ENCODE results near the gene PRKG2. TPM values are rescaled to one million over a fixed set of nuclear protein-coding genes. Genes with fewer than 3 reads are reported as not detected.

PRKG2 gene
- total and polyA plus RNA-seq, 2 donors (not counting 3 experiments of a cell fraction or from before 2014, with no cell fraction given): not detected

DNA sequence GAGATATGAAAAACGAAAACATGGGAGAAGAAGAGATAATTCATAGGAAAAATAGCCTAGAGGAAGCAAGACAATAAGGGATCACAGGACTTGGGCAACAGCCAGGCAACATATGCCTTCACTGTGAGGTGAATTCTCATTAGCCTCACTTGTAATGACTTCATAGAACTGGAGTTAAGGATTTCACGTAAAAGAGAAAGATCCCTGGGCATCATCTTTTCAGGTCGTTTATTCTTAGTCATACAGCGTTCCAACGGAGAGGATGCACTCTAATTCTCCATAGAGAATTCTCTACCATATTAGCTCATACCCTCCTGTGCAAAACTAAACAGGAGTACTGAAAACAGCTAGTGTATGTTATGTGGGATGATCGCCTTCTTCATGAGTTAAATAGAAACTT is 1.4 kb downstream of the PRKG2 start:
- no peak for TF ChIP-seq EZH2 (IDR thresholded peaks at IDR 0.05; ENCODE audit: borderline replicate concordance, low read depth, low read length, severe bottlenecking)
- no peak for TF ChIP-seq MYC (IDR thresholded peaks at IDR 0.05; ENCODE audit: low read depth, low read length)
- TF ChIP-seq GATA2 (IDR thresholded peaks at IDR 0.05; ENCODE audit: insufficient read depth, insufficient read length, low read depth, low read length): no peak
- no peak for TF ChIP-seq POLR2AphosphoS5 (IDR thresholded peaks at IDR 0.05; ENCODE audit: insufficient read depth, low read depth, low read length)
- no peak for TF ChIP-seq CTCF (IDR thresholded peaks at IDR 0.05; ENCODE audit: extremely low read depth in 1 of 2, insufficient read depth in 1 of 2, low read depth in 1 of 2, low read length in 2 of 2)
- TF ChIP-seq JUN (IDR thresholded peaks at IDR 0.05; ENCODE audit: borderline replicate concordance, insufficient read depth, insufficient read length, low read depth): no peak
- no peak for TF ChIP-seq FOS (IDR thresholded peaks at IDR 0.05; ENCODE audit: borderline replicate concordance, insufficient read depth, low read length)
- no TSS peak for BruUV-seq (replicated peaks)
- Histone ChIP-seq H3K36me3 (ENCODE audit: control insufficient read depth in 2 of 2, extremely low read depth in 1 of 2, insufficient read depth in 2 of 2, low read length in 2 of 2) (no peaks in the 10 kb centered on the region), H4K20me1 (replicated peaks; ENCODE audit: control insufficient read depth, extremely low read depth, insufficient read depth, low read length) (no peaks in the 10 kb centered on the region), H3K9me1 (replicated peaks; ENCODE audit: control insufficient read depth, extremely low read depth, insufficient read depth, low read length) (no peaks in the 10 kb centered on the region), H3K9me3 (replicated peaks; ENCODE audit: control insufficient read depth, insufficient read depth, low read length) (no peaks in the 10 kb centered on the region), H3K4me2 (ENCODE audit: insufficient read depth, low read length) (no peak overlapping the region), H3K27ac (ENCODE audit: insufficient read depth, low read depth, low read length) (no peak overlapping the region), H2AFZ (ENCODE audit: low read depth, low read length) (no peak overlapping the region), H3K27me3 (ENCODE audit: control insufficient read depth in 2 of 2, insufficient read depth in 2 of 2, low read length in 2 of 2) (peaks cover 6 to 16% of the 10 kb centered on the region in 2 experiments), H3K9ac (replicated peaks; ENCODE audit: extremely low read depth, insufficient read depth, low read length) (no peak overlapping the region), H3K79me2 (ENCODE audit: control insufficient read depth, insufficient read depth, low read length) (no peaks in the 10 kb centered on the region), H3K4me1 (ENCODE audit: control insufficient read depth, extremely low read depth, insufficient read depth, low read length) (no peaks in the 10 kb centered on the region), H3K4me3 (replicated peaks in 1 of 3; ENCODE audit: insufficient read depth in 1 of 3, low read depth in 1 of 3, low read length in 3 of 3) (no peak overlapping the region)
- CTCF ChIA-PET: no interaction called here
- dilution Hi-C loops (cut with MboI; ENCODE audit: extremely low pct_ligation_motif_present, low sequenced_read_pairs) (no loop called here), intact Hi-C loops (cut with micrococcal nuclease) (no loop called here)
- POLR2A ChIA-PET: no interaction called here
- FAIRE-seq: no peak
- DNase-seq (ENCODE audit: low read depth, low spot score): no peak

Data from endothelial cell of umbilical vein (primary cell).